Stimulated activated CD8-positive, alpha-beta memory T cell treated with anti-CD3 and anti-CD28 coated beads, Interleukin-7, amount 100 ng/mL, for 1 hour (primary cell): Measurements from ENCODE around the gene GRIK1.
A peak's percentile ranks its signal among the peaks of the same experiment; 100 is the strongest.

Experiments
- DNase-seq, 2 donors: peaks; one replicate each; pipeline ENCODE4 v3.0.0-alpha.2; 2020; ENCODE audit warnings: low read depth in 2 of 2

Gene GRIK1

DNA sequence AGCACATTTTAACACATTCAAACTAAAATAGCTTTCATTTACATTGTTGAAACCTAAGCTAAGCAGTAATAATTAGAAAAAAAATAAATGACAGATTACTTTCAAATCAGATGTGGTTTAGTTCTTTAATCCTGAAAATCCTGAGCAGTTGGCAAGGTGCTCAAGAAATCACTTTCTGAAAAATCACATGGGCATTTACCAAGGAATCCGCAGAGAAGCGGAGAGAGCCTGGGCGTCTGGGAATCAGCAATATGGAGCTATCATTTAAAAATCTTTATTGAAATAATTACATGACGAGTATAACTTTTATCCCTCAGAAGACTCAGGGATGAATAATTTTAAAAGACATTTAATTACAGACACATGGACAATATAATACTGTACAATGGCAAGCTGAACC, 30.2 kb downstream of the GRIK1 start:
- no peak for DNase-seq

DNA sequence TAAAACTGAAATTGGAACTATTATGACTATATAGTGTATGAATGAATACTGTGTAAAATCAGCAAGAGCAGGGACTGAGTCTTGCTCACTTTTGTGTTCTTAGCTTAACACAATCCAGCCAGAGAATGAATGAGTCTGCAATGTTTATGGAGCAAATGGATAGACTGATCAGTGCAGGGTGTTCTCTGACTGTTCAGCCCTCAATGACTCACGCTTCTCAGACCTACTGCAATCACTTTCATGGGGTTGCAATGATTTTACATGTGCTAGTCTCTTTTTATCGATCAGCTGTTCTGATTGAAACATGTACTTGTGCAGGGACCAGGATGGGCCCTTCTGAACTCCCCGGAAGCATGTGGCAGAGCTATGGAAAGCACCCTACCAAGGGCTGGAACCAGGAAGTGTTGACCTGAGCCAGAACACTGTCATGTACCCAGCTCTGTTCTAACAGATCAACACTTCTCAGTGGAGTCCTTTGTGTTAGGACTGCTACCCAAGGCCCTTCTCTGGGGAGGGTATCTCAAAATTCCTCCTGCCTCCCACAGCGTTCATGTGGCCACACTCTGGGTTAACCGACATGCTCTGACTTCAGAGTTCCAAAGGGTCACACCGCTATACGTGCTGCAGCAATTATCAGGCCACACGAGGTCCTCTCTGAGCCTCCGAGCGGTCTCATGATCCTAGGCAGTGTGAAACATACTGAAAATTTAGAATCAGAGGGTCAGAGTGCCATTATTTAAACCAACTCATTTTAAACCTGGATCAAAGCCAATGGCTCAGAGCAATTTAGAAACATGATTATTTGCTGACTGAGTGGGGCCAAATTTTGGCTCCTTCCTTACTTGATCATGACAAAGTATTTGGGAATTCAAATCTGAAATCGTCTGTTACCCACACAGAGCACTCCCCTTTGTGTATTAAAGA, 35.2 kb downstream of the GRIK1 start:
- no peak for DNase-seq

GRCh38 chr21:29896884-29897283, 42.9 kb downstream of the GRIK1 start:
- no peak for DNase-seq

- DNase-seq = no peak
Measured at GRCh38 chr21:29893687-29894086, 46.1 kb downstream of the GRIK1 start.

DNA sequence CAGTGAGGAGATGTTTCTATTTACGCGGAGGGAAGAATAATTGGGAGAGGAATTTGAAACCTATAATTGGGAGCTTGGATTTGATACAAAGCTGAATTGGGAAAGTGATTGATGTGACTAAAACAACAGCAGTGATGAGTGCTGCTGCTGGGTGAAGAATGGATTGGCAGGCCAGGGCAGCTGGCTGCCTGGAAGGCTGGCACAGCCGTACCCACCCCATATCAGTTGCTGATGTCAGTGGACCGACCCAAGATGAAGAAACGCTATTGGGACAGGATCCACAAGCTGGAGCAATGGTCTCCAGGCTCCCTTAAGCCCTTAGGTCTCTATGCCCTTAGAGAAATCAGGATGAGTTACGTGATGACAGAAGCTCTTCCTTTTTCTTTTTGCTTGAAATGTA, 47.4 kb downstream of the GRIK1 start:
- DNase-seq = no peak

GRCh38 chr21:29888437-29888836, 51.4 kb downstream of the GRIK1 start:
- DNase-seq = no peak

GRCh38 chr21:29887313-29888009, 52.3 kb downstream of the GRIK1 start:
- DNase-seq = no peak

DNA sequence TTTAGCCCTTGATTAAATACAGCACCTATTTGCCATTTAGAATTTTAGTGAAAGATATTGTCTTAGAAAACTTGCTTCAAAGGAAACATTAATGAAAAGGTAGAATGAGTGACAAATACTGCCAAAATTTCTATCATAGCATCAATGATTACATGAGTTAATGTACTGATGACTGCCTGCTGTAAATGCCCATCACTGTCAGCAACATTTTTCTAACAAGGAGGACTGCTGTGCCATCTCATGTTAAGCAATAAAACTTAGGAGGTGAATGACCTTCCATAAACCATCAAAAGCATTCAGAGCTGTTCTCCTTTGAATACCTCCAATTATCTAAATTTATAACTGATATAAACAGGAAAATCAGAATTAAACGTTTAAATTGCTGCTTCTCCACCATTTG, 54.3 kb downstream of the GRIK1 start:
- no peak for DNase-seq

GRCh38 chr21:29875873-29876272, 63.9 kb downstream of the GRIK1 start:
- DNase-seq = no peak

DNA sequence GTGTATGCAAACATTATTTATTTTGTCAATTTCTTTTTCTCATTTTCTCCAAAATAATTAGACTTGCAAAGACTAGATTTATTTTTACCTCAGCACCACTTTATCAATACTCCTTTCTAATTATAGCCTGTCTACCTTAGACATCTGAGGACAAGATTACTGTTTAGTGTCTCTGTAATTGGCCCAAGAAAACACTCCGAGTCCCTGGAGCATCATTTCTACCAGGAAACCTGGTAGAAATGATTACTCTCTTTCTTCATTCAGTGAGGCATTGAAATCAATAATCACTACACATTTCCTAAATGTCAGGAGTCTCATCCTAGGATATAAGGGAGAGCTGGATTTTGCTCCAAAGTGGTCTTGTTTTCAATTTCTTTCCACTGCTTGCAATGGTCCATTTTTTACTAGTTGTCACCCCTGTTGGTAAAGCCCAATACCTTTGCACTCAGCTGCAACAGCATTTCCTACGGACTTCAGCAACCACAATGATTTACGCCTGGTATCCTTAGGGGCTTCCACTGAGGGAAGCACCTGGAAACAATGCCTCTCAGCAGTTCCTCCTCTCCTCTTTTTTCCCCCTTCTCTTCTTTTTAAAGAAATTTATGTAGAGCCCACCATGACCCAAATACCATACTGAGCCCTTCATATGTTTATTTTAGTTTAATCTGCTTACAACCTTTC, 64.6 kb downstream of the GRIK1 start:
- DNase-seq = no peak

DNA sequence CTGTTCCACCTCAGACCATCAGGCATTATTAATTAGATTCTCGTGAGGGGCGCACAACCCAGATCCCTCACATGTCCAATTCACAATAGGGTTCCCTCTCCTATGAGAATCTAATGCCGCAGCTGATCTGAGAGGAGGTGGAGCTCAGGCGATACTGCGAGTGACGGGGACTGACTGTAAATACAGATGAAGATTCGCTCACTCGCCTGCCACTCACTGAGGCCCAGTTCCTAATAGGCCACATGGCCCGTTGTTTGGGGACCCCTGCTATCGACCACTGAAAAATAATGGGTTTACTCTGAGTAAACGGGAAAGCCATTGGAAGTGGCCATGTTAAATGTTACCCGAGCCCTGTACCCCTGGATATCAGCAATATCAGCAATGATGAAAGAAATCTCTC, 65.9 kb downstream of the GRIK1 start:
- DNase-seq = no peak

- DNase-seq = no peak
Measured at GRCh38 chr21:29870814-29871213, 69.0 kb downstream of the GRIK1 start.

DNA sequence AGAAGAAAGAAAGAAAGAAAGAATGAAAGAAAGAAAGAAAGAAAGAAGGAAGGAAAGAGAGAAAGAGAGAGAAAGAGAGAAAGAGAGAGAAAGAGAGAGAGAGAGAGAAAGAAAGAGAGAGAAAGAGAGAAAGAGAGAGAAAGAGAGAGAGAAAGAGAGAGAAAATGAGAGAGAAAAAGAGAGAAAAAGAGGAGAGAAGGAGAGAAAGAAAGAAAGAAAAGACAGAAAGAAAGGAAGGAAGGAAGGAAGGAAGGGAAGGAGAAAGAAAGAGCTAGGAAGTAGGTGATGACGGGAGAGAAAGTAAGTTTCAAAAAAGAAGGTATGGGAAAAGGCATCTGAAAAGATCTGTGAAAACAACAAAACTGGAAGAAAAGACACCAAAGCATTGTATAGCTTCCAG, 72.0 kb downstream of the GRIK1 start:
- no peak for DNase-seq

DNA sequence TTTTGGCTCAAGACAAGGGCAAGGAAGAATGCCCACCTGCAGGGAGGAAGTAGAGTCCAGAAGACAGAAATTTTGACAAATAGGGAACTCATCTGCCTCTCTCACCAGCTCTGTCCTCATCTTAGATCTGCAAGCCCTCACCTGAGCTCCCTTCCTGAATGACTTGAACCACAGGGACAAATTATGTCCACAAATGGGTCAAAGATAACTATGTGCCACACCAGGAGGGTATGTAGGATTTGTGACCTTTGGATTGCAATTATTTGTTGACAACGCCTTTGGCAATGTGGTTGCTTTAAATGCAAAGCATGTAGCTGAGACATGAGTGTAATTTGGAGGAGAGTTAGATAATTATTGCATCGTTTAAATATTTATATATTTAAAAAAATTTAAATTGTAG, 79.5 kb downstream of the GRIK1 start:
- DNase-seq = no peak

- DNase-seq = no peak
Measured at GRCh38 chr21:29857150-29857549, 82.6 kb downstream of the GRIK1 start.

GRCh38 chr21:29854795-29855194, 85.0 kb downstream of the GRIK1 start:
- DNase-seq = no peak

DNA sequence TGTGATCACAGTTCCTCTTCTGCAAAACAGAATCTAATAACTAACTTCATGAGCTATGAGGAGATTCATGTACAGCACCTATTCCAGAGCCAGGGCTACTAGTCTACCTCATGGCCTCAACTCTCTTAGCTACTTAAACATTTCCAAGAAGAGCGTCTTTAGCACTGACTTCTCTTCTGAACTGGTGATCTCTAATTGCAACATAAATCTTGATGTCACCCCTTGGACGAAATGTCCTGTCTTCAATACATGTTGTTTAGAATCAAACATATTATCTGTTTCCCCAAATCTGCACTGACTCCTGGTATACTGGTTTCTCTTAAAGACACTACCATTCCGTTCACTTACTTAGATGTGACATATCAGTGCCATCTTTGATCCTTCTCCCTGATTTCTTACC, 88.2 kb downstream of the GRIK1 start:
- no peak for DNase-seq

GRCh38 chr21:29849735-29850176, 90.0 kb downstream of the GRIK1 start:
- peak in 1 of 2 donors; percentile 1 for DNase-seq

GRCh38 chr21:29843804-29844203, 96.0 kb downstream of the GRIK1 start:
- DNase-seq = no peak

DNA sequence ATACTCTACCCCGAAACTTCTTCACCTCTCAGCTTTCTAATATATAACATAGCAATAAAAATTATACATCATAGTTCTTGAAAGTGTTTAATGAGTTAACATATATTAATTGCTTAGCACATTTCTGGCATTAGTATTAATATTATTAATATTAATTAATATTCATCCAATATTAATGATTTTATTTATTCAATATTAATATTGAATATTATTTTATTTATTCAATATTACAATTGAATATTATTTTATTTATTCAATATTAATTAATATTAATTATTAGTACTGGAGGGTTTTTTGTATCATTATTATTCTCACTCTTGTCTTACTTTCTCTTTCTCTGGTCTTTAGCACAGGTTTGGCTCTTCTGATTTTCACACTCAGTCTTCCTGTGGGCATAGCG, 105.2 kb downstream of the GRIK1 start:
- no peak for DNase-seq

DNA sequence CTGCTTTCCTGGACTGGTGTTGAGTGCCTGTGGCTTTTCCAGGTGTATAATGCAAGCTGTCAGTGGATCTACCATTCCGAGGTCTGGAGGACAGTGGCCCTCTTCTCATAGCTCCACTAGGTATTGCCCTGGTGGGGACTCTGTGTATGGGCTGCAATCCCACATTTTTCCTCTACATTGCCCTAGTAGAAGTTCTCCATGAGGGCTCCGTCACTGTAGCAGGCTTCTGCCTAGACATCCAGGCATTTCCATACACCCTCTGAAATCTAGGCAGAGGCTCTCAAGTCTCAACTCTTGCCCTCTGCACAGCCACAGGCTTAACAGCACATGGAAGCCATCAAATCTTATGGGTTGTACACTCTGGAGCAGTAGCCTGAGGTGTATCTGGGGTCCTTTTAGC, 107.6 kb downstream of the GRIK1 start:
- DNase-seq = no peak

DNA sequence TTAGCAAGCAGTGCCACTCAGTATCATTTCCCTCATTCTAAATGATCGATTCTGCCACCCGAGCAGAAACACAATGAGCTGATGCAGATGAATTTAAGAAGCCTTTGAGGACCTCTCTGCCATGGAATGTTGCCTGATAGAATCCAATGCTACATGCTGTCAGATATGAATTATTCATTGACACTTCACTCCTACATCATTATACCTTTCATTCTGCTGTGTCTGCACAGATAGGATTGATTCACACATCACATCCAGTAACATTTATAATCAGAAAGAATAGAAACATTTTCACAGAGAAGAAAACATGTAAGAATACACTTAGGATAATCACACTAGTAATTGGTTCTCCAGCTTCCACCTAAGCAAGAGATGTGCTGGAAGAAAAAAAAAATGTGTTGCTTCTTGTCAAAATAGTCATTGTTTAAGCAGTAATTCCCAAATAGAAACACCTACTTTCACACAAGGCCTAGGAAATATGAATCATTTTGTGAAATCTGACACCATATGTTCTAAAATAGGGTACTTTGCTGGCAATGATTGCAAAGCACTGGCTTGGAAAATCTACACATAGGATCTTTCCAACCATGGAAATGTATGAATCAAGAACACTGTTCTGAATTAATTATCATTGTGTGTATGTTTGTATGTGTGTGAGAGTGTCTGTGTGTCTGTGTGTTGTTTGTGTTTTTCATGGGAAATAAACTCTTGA, 110.1 kb downstream of the GRIK1 start:
- no peak for DNase-seq
